Measurements from ENCODE around the gene NKX2-4.

DNA sequence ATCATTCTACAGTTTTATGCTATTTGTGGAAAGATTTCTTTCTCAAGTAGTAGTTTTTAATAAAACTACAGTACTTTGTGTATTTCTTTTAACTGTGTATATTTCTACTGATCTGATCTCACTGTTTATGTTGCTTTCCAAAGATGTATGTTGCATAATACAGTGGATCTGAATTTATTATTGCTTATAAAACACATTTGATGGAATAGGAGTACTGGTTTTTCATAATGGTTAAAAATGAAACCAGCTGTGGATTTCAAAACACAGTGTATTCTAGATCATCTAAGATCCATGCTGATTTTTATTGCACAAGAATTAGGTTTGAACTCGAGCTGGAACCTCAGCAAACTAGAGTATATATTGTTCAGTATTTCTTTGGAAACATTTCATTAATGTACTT, 8.0 kb downstream of the NKX2-4 start:
- TF ChIP-seq CTCF (IDR thresholded peaks at IDR 0.05) (no peak), POLR2A (IDR thresholded peaks at IDR 0.05) (no peak)

Measured in vagina (tissue), 2 donors.